ENCODE results near the gene NTSR1. TPM values are rescaled to one million over a fixed set of nuclear protein-coding genes. Genes with fewer than 3 reads are reported as not detected.

NTSR1 gene
- total and polyA plus RNA-seq, 2 of the 8 experiments (the other 6 are each of a cell fraction or from before 2014, with no cell fraction given), result 0.53 to 0.89 TPM

DNA sequence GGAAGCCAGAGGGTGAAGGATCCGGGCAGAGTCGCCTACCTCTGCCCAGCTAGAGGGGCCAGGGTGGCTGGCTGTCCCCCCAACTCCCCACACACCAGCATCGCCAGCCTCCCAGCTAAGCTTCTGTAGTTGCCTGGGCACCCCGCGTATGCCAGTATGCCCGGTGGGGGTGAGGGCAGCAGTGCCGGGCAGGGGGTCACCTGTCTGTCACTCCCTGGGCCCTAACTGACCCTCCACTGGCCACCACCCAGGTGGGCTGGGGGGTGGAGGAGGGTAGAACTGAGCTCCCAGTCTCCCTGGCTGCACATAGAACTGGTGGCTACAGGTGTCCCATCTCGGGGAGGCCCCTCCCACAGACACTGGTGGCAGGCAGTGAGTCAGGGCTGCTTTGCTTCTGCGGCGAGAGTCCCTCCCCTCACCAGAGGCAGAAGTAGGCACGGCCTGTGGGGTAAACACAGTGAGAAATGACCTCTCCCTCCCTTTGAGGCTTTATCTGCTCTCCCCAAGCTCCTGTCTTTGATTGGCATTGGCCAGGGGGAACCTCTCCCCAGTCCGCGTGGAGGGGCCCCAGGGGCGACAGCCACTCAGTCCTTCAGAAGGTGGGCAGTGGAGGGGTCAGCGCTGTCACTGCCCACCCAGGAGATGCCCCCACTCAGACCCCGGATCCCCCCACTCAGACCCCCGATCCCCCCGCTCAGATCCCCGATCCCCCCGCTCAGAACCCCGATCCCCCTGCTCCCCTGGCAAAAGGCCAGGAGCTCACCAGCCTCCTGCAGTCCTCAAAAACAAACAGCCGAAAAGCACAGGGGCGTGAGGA, 2.5 kb downstream of the NTSR1 start:
- Histone ChIP-seq H4K5ac (ENCODE audit: insufficient read length, low read depth, low read length) (no peak overlapping the region), H3K36me3 (ENCODE audit: control insufficient read depth in 2 of 4, insufficient read depth in 4 of 4, low read length in 3 of 4) (no peaks in the 10 kb centered on the region), H3K27me3 (replicated peaks in 1 of 4; ENCODE audit: control insufficient read depth in 3 of 4, extremely low read depth in 1 of 4, insufficient read depth in 3 of 4, low read length in 3 of 4) (peaks cover 22 to 38% (median 31%) of the 10 kb centered on the region in 4 experiments), H4K20me1 (replicated peaks in 1 of 2; ENCODE audit: control insufficient read depth in 1 of 2, insufficient read depth in 2 of 2, low read length in 2 of 2) (peaks cover 3 to 5% of the 10 kb centered on the region in 2 experiments), H3K79me1 (ENCODE audit: low read depth, low read length) (no peaks in the 10 kb centered on the region), H2BK120ac (replicated peaks; ENCODE audit: low read depth, low read length) (no peak overlapping the region), H2AK5ac (ENCODE audit: low read depth, low read length) (no peak overlapping the region), H2BK5ac (ENCODE audit: low read depth, low read length) (no peak overlapping the region), H4K91ac (replicated peaks; ENCODE audit: insufficient read length, low read length) (no peak overlapping the region), H3K9me3 (ENCODE audit: insufficient read depth in 2 of 2, low read depth in 1 of 2, low read length in 1 of 2) (no peaks in the 10 kb centered on the region), H4K8ac (ENCODE audit: extremely low read depth, insufficient read depth, low read length) (no peak overlapping the region), H3K4me3 (ENCODE audit: extremely low read depth in 1 of 4, insufficient read depth in 2 of 4, low read depth in 3 of 4, low read length in 4 of 4) (no peak overlapping the region), H3K79me2 (ENCODE audit: control insufficient read depth in 1 of 2, insufficient read depth in 2 of 2, low read length in 2 of 2) (no peaks in the 10 kb centered on the region), H3K27ac (ENCODE audit: low read depth, low read length) (no peak overlapping the region), H2AFZ (ENCODE audit: low read length) (no peak overlapping the region), H3K23me2 (ENCODE audit: low read depth, low read length) (peaks cover 11% of the 10 kb centered on the region; the same call in 1 of the 2 replicates), H3K4me1 (replicated peaks in 1 of 4; ENCODE audit: control insufficient read depth in 3 of 4, insufficient read depth in 4 of 4, low read length in 3 of 4) (peaks cover 0 to 8% (median 7%) of the 10 kb centered on the region in 4 experiments; a peak in 5 of 7 replicates), H3K14ac (ENCODE audit: insufficient read length) (no peak overlapping the region), H3K23ac (ENCODE audit: insufficient read length) (no peak overlapping the region), H3K18ac (ENCODE audit: extremely low read depth, low read length) (no peak overlapping the region), H2BK15ac (ENCODE audit: low read length) (no peak overlapping the region), H2BK12ac (ENCODE audit: low read depth, low read length) (no peak overlapping the region), H3K4ac (replicated peaks; ENCODE audit: insufficient read length, low read depth, low read length) (no peak overlapping the region), H2BK20ac (ENCODE audit: low read length) (no peak overlapping the region), H3K9ac (replicated peaks in 1 of 4; ENCODE audit: extremely low read depth in 1 of 4, low read depth in 3 of 4, low read length in 3 of 4) (no peak overlapping the region), H3K56ac (replicated peaks; ENCODE audit: insufficient read length, low read depth, low read length) (no peak overlapping the region), H3K4me2 (ENCODE audit: insufficient read depth in 1 of 2, low read depth in 2 of 2, low read length in 2 of 2) (no peak overlapping the region)
- WGBS, 2 experiments (ENCODE audit: extremely low coverage in 1 of 2, insufficient coverage in 1 of 2, insufficient read length in 1 of 2, insufficient replicate concordance in 2 of 2, low coverage in 1 of 2, low lambda C conversion rate in 2 of 2, missing lambda C conversion rate in 1 of 2), result 88% methylated on average over 20 of the region's 23 CpGs; no CpG with 5 or more reads in 1 of the 2 experiments
- POLR2A ChIA-PET (ENCODE audit: partially characterized antibody), result no interaction called here
- DNase-seq (ENCODE audit: low read depth in 1 of 2, low spot score in 2 of 2), result no peak
- CTCF ChIA-PET (ENCODE audit: partially characterized antibody), result interaction anchor here (1.1 to 2.1 kb wide), 6 partner anchors 10 to 97 kb away, joined by 3 to 10 read pairs (median 4); no protein-coding TSS in a partner anchor
- no peak for FAIRE-seq
- TF ChIP-seq CHD1 (IDR thresholded peaks at IDR 0.05; ENCODE audit: low read depth, low read length), result no peak
- no peak for TF ChIP-seq HDAC2 (IDR thresholded peaks at IDR 0.05; ENCODE audit: borderline replicate concordance in 1 of 2, low read depth in 2 of 2, low read length in 2 of 2)
- no peak for TF ChIP-seq SRF (IDR thresholded peaks at IDR 0.05; ENCODE audit: low read depth, low read length)
- no peak for TF ChIP-seq PHF8 (conservative IDR thresholded peaks at IDR 0.05; ENCODE audit: low read depth, low read length)
- TF ChIP-seq, protein P1, sequence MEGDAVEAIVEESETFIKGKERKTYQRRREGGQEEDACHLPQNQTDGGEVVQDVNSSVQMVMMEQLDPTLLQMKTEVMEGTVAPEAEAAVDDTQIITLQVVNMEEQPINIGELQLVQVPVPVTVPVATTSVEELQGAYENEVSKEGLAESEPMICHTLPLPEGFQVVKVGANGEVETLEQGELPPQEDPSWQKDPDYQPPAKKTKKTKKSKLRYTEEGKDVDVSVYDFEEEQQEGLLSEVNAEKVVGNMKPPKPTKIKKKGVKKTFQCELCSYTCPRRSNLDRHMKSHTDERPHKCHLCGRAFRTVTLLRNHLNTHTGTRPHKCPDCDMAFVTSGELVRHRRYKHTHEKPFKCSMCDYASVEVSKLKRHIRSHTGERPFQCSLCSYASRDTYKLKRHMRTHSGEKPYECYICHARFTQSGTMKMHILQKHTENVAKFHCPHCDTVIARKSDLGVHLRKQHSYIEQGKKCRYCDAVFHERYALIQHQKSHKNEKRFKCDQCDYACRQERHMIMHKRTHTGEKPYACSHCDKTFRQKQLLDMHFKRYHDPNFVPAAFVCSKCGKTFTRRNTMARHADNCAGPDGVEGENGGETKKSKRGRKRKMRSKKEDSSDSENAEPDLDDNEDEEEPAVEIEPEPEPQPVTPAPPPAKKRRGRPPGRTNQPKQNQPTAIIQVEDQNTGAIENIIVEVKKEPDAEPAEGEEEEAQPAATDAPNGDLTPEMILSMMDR (IDR thresholded peaks at IDR 0.05; ENCODE audit: control extremely low read depth in 1 of 3, insufficient read depth in 1 of 3, low read depth in 1 of 3, low read length in 3 of 3), result no peak
- no peak for TF ChIP-seq KDM1A (IDR thresholded peaks at IDR 0.05; ENCODE audit: borderline replicate concordance, low read length)
- no peak for TF ChIP-seq SP2 (IDR thresholded peaks at IDR 0.05; ENCODE audit: low read length)
- TF ChIP-seq BRCA1 (IDR thresholded peaks at IDR 0.05; ENCODE audit: low read depth, low read length), result no peak
- no peak for TF ChIP-seq GABPA (IDR thresholded peaks at IDR 0.05; ENCODE audit: borderline replicate concordance, insufficient read depth, low read length)
- no peak for TF ChIP-seq SIX5 (IDR thresholded peaks at IDR 0.05; ENCODE audit: low read depth, low read length)
